Neural cell (in vitro differentiated cells): ENCODE results near the gene ATG14.

ENCODE experiments used
- CTCF ChIP-seq: fragments of 450-650 bp; IDR thresholded peaks from 2 replicates; pipeline ENCODE4 v1.5.1; 2014; ENCODE audit warnings: antibody characterized with exemption, mild to moderate bottlenecking, moderate library complexity; ENCODE audit not compliant: poor library complexity, severe bottlenecking
- EP300 ChIP-seq: fragments of 450-650 bp; conservative IDR thresholded peaks from 2 replicates; pipeline ENCODE4 v1.6.1; 2014; ENCODE audit warnings: antibody characterized with exemption, mild to moderate bottlenecking, moderate library complexity; ENCODE audit not compliant: poor library complexity, severe bottlenecking
- EZH2 ChIP-seq: fragments of 200-600, 300-800 bp; shearing (Covaris generic), sonication (generic); IDR thresholded peaks from 2 replicates; pipeline ENCODE4 v1.6.1; 2014; ENCODE audit warnings: antibody characterized with exemption, low read length, borderline replicate concordance, mild to moderate bottlenecking; ENCODE audit not compliant: insufficient read depth, poor library complexity, severe bottlenecking
- MXI1 ChIP-seq: fragments of 450-650 bp; conservative IDR thresholded peaks from 2 replicates; pipeline ENCODE4 v1.6.1; 2014; ENCODE audit warnings: antibody characterized with exemption, mild to moderate bottlenecking; ENCODE audit not compliant: poor library complexity, severe bottlenecking
- POLR2AphosphoS5 ChIP-seq: IDR thresholded peaks from 2 replicates; pipeline ENCODE4 v1.6.1; 2012
- RAD21 ChIP-seq: fragments of 450-650 bp; conservative IDR thresholded peaks from 2 replicates; pipeline ENCODE4 v1.6.1; 2014; ENCODE audit warnings: antibody characterized with exemption, mild to moderate bottlenecking, moderate library complexity
- SMC3 ChIP-seq: fragments of 450-650 bp; conservative IDR thresholded peaks from 2 replicates; pipeline ENCODE4 v1.6.1; 2014; ENCODE audit warnings: antibody characterized with exemption, mild to moderate bottlenecking, moderate library complexity; ENCODE audit not compliant: poor library complexity
- TAF1 ChIP-seq: IDR thresholded peaks from 2 replicates; pipeline ENCODE4 v1.6.1; 2012; ENCODE audit warnings: low read depth

- TF ChIP-seq CTCF (no peak), POLR2AphosphoS5 (no peak), TAF1 (no peak), EZH2 (no peak), EP300 (no peak), RAD21 (no peak), MXI1 (no peak), SMC3 (no peak)
Measured at GRCh38 chr14:55353686-55354467, 57.8 kb downstream of the ATG14 start.
